Measurements from ENCODE around the gene ITGB4.

Gene ITGB4

DNA sequence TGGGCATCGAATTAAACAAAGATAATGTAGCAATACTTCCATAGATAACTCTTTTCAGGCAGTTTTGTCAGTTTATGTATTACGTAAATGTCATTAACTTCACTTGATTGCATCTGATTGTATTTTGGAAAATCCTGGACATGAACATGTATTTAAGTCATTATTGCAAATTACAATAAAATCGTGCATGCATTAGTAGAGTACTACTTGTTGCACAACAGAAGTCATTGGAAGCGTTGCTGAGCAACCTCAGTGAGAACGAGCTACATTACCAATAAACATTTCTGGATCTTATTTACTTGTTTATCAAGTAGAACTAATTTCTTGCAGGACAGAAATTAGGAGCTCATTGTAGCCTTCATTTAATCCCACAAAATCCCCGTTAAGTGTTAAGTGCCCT is 70.0 kb downstream of the ITGB4 start:
- DNase-seq = no peak

DNA sequence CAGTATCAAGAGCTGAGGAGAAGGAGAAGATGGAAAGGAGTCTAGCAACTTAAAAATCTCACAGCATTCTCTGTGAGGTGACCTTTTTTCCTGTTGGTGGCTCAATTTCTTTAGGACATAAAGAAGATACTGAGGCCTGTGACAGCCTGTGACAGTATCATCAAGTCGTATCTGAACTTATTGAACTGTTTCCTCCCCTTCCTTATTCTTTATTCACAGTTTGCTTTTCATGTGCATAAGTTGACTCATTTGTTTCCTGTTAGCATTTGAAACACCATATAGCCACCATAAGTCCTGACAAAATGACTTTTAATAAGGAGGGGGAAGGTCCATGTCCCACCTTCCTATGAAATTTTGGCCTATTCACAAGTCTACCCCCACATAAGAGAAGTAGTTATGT is 72.2 kb downstream of the ITGB4 start:
- DNase-seq = no peak

- no peak for DNase-seq
Measured at GRCh38 chr17:75795820-75796607, 74.8 kb downstream of the ITGB4 start.

GRCh38 chr17:75799402-75799801 is 78.1 kb downstream of the ITGB4 start:
- no peak for DNase-seq

DNA sequence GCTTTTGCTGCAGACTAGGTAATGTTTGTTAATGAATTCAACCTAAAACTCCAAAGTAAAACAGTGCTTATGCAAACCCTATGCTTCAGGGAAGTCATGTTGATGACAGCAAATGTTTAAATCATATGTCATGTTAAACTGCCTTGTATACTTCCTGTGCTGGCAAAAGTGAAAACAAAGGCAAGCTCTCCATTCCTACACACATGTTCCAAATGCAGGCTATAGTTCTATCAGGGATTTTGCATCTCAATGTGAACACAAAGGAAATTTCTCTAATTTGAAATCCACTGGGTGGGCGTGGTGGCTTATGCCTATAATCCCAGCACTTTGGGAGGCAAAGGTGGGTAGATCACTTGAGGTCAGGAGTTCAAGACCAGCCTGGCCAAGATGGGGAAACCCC is 82.6 kb downstream of the ITGB4 start:
- no peak for DNase-seq

- DNase-seq = no peak
Measured at GRCh38 chr17:75806822-75807500, 85.7 kb downstream of the ITGB4 start.

All from fibroblast of skin of abdomen (primary cell).